Stimulated activated CD4-positive, alpha-beta T cell treated with anti-CD3 and anti-CD28 coated beads, Interleukin-12 subunit alpha, Interleukin-12 subunit beta, amount 100 ng/mL, for 48 hours (primary cell): ENCODE results near the gene NRSN2.
"Not testable (repeated sequence)": the region's sequence is repeated elsewhere in the genome, so short reads cannot be mapped to it uniquely, and the experiment has no call there.

Source experiments
- DNase-seq, 3 donors: peaks; one replicate each; pipeline ENCODE4 v3.0.0-alpha.2; 2020; ENCODE audit warnings: low read depth in 2 of 3, low spot score in 1 of 3

The NRSN2 gene

DNA sequence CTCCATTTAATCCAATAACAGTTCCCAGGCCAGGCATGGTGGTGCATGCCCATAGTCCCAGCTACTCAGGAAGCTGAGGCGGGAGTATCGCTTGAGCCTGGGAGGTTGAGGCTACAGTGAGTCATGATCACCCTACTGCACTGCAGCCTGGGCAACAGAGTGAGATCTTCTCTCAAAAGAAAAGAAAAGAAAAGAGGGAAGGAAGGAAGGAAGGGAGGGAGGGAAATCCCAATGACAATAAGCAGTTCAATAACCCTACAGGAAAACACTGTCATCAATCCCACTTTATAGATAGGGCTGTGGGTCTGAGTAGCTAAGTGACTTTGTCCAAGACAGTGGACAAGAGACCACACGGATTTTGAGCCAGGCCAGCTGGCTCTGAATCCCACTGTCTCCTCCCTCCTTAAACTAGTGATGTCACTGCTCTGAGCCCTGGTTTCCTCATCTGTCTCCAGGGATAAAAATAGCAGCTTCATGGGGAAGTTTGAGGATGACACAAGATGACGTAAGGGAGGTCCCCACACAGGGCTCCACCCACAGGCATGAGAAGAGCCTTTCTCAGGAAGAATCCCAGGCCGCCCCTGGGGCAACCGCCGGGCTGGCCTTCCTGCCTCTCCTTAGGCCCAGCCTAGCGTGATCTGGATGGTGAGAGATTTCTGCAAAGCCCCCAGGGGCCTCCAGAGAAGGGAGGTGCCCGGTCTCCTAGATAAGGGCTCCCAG, 26.4 kb downstream of the NRSN2 start:
- no peak for DNase-seq

DNA sequence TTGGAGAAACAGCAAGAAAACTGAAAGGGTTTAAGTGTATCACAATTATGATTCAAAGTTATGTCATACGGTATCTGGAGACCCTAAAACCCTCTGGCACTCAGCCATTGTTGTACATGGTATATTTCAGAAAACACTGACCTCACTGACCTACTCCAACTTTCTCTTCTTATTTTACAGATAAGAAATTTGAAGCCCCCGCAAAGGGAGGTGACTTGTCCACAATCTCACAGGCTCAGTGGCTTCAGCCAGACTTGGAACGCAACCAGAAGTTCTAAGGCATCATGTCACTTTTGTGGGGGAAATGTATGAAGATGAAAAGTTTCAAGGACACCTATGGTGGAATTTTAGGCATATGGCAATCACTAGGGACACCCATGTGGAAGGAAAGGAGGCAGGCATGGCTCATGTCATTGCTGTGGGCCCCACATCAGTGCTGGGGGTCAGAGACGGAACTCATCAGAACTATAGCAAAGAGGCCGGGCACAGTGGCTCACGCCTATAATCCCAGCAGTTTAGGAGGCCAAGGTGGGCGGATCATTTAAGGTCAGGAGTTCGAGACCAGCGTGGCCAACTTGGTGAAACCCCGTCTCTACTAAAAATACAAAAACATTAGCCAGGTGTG, 28.5 kb downstream of the NRSN2 start:
- no peak for DNase-seq

DNA sequence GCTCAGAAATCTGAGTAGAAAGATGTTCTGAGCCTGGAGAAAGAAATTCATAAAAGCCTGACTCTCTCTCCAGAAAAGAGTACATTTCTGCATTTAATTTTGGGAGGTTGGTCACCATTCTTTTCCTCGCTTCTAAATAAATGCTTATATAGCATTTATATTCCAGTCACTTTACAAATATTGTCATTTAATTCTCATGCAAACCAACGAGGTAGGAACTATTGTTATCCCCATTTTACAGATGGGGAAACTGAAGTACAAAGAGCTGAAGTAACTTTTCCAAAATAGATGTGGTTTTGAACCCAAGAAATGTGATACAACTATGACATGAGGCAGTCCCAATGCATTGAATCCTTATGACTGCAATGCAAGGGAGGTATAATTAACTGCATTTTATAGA, 29.2 kb downstream of the NRSN2 start:
- DNase-seq = no peak

DNA sequence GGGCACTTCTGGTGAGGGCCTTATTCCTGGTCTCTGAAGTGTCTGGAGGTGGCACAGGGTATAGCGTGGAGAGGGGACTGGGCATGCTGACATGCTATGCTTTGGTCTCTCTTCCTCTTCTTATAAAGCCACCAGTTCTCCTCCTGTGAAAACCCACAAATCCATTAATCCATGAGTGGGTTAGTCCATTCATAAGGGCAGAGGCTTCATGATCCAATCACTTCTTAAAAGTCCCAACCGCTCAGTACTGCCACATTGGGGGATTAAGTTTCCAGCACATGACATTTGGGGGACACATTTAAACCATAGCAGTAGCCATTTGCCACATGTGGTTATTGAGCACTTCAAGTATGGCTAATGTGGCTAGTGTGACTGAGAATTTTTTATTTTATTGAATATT, 29.8 kb downstream of the NRSN2 start:
- DNase-seq = no peak

DNA sequence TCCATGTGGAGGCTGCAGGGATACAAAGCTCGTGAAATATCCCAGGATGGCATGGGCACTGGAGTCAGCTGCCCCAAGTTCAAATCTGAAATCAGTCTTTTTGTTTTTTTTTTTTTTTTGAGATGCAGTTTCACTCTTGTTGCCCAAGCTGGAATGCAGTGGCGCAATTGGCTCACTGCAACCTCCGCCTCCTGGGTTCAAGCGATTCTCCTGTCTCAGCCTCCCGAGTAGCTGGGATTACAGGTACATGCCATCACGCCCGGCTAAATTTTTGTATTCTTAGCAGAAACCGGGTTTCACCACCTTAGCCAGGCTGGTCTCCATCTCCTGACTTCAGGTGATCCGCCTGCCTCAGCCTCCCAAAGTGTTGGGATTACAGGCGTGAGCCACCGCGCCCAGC, 30.7 kb downstream of the NRSN2 start:
- DNase-seq = not testable (repeated sequence)

DNA sequence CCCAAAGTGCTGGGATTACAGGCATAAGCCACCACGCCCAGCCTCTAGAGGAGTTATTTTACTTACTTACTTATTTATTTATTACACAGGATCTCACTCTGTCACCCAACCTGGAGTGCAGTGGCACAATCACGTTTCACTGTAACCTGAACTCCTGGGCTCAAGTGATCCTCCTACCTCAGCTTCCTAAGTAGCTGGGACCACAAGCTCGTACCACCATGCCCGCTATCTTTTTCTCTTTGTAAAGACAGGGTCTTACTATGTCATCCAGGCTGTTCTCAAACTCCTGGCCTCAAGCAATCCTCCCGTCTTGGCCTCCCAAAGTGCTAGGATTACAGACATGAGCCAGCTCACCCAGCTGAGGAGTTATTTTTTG, 32.0 kb downstream of the NRSN2 start:
- no peak for DNase-seq

DNA sequence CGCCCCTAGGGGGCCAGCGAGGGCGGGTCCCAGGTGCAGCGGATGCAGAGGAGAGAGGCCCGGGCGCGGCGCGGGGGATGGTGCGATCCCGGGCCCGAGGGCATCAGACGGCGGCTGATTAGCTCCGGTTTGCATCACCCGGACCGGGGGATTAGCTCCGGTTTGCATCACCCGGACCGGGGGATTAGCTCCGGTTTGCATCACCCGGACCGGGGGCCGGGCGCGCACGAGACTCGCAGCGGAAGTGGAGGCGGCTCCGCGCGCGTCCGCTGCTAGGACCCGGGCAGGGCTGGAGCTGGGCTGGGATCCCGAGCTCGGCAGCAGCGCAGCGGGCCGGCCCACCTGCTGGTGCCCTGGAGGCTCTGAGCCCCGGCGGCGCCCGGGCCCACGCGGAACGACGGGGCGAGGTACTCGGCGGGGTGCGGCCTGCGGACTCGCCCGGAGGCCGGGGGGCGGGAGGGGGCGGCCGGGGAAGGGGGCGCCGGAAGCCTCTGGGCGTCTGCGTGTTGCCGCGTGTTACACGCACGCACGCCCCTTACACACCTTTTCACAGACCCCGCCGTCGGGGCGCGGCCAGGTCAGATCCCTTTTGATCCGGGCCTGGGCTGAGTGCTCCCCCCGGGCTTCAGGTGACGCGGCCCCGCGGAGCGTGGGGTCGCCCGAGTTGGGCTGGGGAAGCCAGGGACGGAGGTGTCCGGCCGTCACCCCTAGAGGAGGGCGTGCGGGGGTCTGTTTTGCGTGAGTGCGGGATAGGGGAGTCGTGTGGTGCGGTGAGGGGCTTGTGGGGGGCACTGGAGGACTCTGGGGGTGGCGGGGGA, 34.1 kb downstream of the NRSN2 start:
- DNase-seq = peak; percentile 48 to 71 (median 57)

DNA sequence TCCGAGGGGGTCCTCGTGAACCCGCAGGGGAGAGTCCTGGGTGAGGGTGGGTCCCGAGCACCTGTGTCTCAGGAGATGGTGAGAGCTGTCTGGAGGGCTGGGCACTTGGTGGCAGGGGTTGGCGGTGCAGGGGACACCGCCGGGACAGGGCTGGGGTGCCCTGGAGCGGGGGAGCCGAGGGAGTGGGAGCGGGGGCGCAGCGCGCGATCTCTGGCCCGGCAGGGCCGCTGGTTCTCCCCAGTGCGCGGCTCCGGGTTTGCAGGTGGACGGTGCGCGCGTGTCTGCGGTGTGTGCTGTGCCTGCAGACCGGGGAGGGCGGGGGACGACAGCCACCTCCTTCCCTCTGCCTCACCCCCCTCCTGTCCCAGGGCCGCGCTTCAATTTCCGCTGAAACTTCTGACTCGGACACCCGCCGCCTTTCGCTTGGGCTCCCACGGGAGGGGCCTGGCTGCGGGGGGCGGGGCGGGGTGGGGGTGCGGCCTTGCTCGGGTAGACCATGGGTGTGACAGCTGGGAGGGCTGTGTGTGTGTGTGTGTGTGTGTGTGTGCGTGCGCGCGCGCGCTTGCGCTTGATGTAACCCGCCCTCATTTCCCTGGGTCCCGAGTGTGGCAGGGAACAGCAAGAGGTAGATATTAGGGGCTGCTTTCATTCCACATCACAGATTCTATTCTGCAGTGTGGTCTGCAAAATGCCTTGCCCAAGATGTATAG, 34.8 kb downstream of the NRSN2 start:
- DNase-seq = peak; percentile 61 to 68 (median 63)

DNA sequence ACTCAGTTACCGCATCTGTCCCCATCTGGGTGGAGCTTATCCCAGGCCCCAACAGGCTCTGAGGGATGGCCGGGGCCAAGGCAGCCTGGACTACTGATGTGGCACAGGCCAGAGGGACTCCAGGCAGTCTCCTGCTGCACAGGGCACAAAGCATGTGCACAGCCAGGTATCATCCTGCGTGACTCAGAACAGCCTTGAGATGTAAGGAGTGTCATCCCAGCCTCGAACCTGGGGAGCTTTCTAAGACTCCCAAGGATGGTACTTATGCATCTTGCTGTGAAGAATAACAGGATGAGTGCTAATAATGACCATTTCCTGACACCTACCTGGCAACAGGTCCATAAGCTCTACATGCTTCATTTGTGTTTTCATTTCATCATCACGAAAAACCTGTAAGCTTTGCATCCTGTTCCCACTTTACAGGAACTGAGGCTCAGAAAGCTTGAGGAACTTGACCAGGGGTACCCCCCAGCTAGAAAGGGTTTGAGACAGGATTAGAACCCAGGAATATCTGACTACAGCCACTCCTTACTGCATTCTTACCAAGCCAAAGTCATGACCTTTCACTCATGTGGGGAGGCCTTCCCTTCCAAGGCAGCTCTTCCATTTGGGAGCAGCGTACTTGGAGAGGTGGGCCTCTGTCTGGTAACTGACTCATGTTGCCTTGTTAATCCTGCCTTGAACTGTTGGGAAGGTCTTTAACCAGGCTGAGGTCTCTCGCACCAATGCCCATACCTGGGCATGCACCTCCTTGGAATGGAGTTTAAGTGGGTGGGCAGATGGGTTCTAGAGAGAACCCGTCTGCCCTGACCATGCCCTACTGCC, 35.6 kb downstream of the NRSN2 start:
- DNase-seq = no peak

DNA sequence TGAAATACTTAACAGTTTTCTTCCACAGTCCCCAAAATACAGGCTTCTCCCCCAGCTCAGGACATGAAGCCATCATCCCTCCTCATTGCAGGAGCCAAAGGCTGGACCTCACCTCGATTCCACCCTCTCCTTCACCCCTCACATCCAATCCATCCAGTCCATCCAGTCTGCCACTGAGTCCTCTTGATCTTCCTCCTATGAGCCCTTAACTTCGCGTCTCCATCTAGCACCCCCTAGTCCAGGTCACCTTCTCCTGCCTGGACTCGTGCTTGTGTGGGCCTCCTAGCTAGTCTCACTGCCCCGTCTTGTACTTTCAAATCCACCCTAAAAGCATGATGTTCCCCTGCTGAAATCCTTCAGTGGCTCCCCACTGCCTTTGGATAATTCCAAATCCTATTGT, 37.0 kb downstream of the NRSN2 start:
- DNase-seq = no peak

DNA sequence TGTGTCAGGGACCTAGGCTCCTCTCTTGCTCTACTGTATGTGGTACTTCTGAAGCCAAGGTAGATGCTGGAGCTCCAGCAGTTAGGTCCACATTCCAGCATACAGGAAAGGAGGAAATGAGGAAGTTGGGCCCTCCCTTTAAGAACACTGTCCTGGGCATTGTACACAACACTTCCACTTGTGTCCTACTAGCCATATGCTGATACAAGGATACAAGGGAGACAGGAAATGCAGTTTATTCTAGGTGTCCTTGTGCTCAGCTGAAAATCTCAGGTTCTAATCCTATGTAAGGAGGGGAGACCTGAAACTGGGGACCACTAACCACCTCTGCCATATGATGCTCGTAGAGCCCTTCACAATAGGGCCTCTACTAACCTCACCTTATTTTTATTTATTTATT, 37.8 kb downstream of the NRSN2 start:
- no peak for DNase-seq

DNA sequence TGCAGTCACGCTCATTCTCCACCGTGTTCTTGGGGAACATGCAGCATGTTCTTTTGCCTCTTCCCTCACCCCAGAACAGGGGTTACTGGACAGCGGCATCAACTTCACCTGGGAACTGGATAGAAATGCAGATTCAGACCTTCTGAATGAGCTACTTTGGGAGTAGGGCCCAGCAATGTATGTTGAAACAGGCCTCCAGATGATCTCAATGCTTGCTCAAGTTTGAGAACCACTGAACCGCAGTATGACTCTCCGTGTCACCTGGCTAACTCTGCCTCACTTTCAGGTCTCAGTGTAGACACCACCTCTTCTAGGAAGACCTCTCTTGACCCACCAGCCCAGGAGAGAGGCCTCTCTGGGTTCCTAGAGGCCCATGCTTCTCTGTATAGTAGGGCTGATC, 38.5 kb downstream of the NRSN2 start:
- no peak for DNase-seq

DNA sequence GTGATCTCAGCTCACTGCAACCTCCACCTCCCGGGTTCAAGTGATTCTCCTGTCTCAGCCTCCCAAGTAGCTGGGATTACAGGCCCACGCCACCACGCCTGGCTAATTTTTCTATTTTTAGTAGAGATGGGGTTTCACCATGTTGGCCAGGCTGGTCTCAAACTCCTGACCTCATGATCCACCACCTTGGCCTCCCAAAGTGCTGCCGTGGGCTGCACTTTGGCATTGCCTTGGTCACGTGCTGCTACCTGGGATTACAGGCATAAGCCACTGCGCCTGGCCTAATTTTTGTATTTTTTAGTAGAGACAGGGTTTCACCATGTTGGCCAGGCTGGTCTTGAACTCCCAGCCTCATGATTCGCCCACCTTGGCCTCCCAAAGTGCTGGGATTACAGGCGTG, 39.7 kb downstream of the NRSN2 start:
- not testable (repeated sequence) for DNase-seq

DNA sequence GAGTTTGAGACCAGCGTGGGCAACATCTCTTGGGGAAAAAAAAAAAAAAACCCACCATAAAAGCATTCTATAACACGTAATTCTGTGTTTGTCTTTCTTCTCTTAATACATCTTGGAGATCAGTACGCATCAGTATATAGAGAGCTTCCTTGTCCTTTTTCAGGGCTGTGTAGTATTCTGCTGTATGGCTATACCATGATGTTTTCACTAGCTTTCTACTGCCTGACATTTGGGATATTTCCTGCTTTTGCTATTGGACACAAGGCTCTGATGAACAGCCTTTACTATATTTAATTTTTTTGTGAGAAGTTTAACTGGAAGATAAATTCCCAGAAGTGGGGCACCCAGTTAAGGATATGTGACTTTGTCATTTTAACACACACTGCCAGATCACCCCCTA, 40.6 kb downstream of the NRSN2 start:
- DNase-seq = no peak

DNA sequence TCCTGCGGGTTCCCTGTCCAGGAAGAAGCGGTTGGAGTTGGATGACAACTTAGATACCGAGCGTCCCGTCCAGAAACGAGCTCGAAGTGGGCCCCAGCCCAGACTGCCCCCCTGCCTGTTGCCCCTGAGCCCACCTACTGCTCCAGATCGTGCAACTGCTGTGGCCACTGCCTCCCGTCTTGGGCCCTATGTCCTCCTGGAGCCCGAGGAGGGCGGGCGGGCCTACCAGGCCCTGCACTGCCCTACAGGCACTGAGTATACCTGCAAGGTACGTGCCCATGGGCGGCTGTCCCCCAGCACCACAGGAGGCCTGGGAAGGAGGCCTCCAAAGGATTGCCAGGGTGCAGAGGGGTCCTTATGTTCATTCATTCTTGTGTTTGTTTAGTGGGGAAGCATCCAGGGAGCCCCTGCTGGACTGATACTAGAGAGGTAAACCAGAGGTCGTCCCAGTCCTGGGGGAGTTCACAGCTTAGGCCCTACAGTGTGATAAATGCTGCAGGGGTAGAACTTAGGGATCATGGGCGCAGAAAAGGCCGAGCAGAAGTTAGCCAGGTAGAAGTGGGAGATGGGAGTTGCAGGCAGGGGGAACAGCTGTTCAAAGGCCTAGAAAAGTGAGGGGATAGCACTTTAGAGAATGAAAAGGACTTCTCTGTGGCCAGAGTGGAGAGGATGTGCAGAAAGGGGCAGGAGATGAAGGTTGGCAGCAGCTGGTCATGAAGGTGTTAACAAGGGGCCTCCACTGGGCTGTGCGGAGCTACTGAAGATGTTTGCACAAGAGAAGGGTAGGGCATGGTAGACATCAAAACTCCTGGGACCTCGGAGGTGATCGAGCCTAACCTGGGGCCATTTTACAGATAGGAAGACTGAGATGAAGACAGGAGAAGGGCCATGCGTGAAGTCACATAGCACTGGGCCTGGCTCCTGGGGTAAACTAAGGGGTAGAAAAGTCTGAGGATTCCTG, 41.4 kb downstream of the NRSN2 start:
- DNase-seq = no peak

DNA sequence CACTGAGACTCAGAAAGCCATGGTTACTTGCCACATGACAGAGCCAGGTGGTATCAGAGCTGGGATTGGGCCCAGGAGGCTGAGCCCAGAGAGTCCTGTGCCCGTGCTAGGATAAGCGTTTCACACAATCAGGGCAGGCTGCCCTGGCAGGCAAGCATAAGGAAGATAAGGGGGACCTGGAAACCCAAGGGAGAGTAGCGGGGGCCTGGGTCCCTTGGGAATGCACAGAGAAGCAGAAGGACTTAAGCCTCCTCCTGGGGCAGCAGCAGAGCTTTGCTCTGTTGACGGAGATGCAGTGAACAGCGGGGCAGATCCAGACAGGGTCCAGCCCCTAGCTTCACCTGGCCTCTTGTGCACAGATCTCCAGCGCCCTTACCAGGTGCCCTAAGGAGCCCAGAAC, 42.3 kb downstream of the NRSN2 start:
- DNase-seq = no peak

DNA sequence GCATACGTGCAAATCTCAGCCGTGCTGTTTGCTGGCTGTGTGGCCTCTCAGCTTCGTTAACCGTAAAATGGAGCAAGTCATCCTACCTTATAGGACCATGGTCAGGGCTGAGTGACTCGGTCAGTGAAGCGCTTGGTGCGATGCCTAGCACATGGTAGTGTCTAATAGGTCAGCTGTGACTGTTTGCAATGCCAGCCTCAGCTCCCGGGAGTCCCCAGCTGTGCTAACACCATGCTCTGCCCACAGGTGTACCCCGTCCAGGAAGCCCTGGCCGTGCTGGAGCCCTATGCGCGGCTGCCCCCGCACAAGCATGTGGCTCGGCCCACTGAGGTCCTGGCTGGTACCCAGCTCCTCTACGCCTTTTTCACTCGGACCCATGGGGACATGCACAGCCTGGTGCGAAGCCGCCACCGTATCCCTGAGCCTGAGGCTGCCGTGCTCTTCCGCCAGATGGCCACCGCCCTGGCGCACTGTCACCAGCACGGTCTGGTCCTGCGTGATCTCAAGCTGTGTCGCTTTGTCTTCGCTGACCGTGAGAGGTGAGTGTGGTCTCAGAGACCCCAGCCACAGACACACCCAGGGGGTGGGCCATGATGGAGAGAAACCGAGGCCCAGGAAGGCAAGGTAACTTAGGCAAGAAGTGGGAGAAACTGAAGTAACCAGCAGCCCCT, 44.3 kb downstream of the NRSN2 start:
- no peak for DNase-seq

DNA sequence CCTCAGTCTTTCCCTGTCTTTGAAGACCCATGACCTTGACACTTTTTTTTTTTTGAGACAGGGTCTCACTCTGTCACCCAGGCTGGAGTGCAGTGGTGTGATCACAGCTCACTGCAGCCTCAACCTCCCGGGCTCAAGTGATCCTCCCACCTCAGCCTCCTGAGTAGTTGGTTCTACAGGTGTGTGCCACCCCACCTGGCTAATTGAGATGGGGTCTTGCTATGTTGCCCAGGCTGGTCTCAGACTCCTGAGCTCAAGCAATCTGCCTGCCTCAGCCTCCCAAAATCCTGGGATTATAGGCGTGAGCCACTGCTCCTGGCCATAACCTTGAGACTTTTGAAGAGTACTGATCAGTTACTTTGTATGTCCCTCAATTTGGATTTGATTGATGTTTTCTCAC, 46.4 kb downstream of the NRSN2 start:
- DNase-seq = not testable (repeated sequence)

DNA sequence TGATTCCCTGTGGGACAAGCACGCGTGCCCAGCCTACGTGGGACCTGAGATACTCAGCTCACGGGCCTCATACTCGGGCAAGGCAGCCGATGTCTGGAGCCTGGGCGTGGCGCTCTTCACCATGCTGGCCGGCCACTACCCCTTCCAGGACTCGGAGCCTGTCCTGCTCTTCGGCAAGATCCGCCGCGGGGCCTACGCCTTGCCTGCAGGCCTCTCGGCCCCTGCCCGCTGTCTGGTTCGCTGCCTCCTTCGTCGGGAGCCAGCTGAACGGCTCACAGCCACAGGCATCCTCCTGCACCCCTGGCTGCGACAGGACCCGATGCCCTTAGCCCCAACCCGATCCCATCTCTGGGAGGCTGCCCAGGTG, 49.3 kb downstream of the NRSN2 start:
- no peak for DNase-seq
